Measurements from ENCODE around the gene FBLN2. TPM values are rescaled to one million over a fixed set of nuclear protein-coding genes. Genes with fewer than 3 reads are reported as not detected.

The FBLN2 gene
- total RNA-seq, 2 experiments from 2014 or later = 8.4 to 13.7 TPM

- Mint-ChIP-seq H3K4me3 (no peak overlapping the region), H3K27me3 (peaks cover 13% of the 10 kb centered on the region), H3K36me3 (ENCODE audit: low read depth) (no peaks in the 10 kb centered on the region), H3K9me3 (no peaks in the 10 kb centered on the region), H3K27ac (no peak overlapping the region), H3K4me1 (ENCODE audit: low read depth) (peaks cover 36% of the 10 kb centered on the region)
- no peak for TF ChIP-seq CTCF (IDR thresholded peaks at IDR 0.05)
- intact Hi-C loops (cut with micrococcal nuclease) = no loop called here
- DNase-seq (no peak), ATAC-seq (no peak)
- ChIA-PET POLR2A (no interaction called here), CTCF (interaction anchor here (0.8 to 13.0 kb wide), 7 partner anchors 9 to 233 kb away, joined by 3 to 383 read pairs (median 4); partner anchors contain the start of genes HDAC11 and WNT7A)
These were observed 103.0 kb downstream of the FBLN2 start for GRCh38 chr3:13651775-13652428.

GRCh38 chr3:13652728-13653127 lies 103.8 kb downstream of the FBLN2 start:
- ATAC-seq (no peak), DNase-seq (no peak)
- ChIA-PET POLR2A (no interaction called here), CTCF (interaction anchor here (5.3 to 13.0 kb wide), 3 partner anchors 155 to 232 kb away, joined by 63 to 383 read pairs (median 349); partner anchors contain the start of genes HDAC11 and WNT7A)
- Mint-ChIP-seq H3K9me3 (no peaks in the 10 kb centered on the region), H3K27ac (no peak overlapping the region), H3K36me3 (ENCODE audit: low read depth) (no peaks in the 10 kb centered on the region), H3K27me3 (peaks cover 15% of the 10 kb centered on the region), H3K4me3 (no peak overlapping the region), H3K4me1 (ENCODE audit: low read depth) (peaks cover 34% of the 10 kb centered on the region)
- intact Hi-C loops (cut with micrococcal nuclease) = no loop called here
- TF ChIP-seq CTCF (IDR thresholded peaks at IDR 0.05) = no peak

- DNase-seq = peak; percentile 73
- ChIA-PET CTCF (interaction anchor here (1.2 to 13.0 kb wide), 6 partner anchors 17 to 231 kb away, joined by 3 to 383 read pairs (median 4); partner anchors contain the start of gene WNT7A), POLR2A (interaction anchor here (0.8 to 1.4 kb wide), 2 partner anchors 24 to 227 kb away, joined by 3 to 6 read pairs; partner anchors contain the start of gene WNT7A)
- Mint-ChIP-seq H3K9me3 (no peaks in the 10 kb centered on the region), H3K27ac (peak overlapping the region; percentile 9), H3K27me3 (peaks cover 13% of the 10 kb centered on the region), H3K36me3 (ENCODE audit: low read depth) (no peaks in the 10 kb centered on the region), H3K4me3 (no peak overlapping the region), H3K4me1 (ENCODE audit: low read depth) (peaks cover 28% of the 10 kb centered on the region)
- intact Hi-C loops (cut with micrococcal nuclease) = no loop called here
- peak; percentile 49 for ATAC-seq
- no peak for TF ChIP-seq CTCF (IDR thresholded peaks at IDR 0.05)
These were observed 104.8 kb downstream of the FBLN2 start for GRCh38 chr3:13653631-13654279.

- H3K4me3 Mint-ChIP-seq = no peak overlapping the region
- POLR2A ChIA-PET = interaction anchor here (0.8 to 1.4 kb wide), 2 partner anchors 23 to 226 kb away, joined by 3 to 6 read pairs; partner anchors contain the start of gene WNT7A
- ATAC-seq = peak; percentile 43
These were observed 105.6 kb downstream of the FBLN2 start for GRCh38 chr3:13654330-13655060.

More at GRCh38 chr3:13654330-13655060, 105.6 kb downstream of the FBLN2 start:
- CTCF ChIA-PET = interaction anchor here (0.7 to 13.0 kb wide), 15 partner anchors 8 to 230 kb away, joined by 3 to 383 read pairs (median 4); partner anchors contain the start of gene WNT7A
- Mint-ChIP-seq H3K36me3 (ENCODE audit: low read depth) (no peaks in the 10 kb centered on the region), H3K4me1 (ENCODE audit: low read depth) (peaks cover 28% of the 10 kb centered on the region), H3K9me3 (no peaks in the 10 kb centered on the region), H3K27me3 (peaks cover 13% of the 10 kb centered on the region), H3K27ac (no peak overlapping the region)
- TF ChIP-seq CTCF (IDR thresholded peaks at IDR 0.05) = no peak
- intact Hi-C loops (cut with micrococcal nuclease) = no loop called here
- peak; percentile 68 for DNase-seq

All from activated CD8-positive, alpha-beta T cell treated with anti-CD3 and anti-CD28 coated beads for 36 hours (primary cell).